Bronchial epithelial cell (primary cell): ENCODE measurements around the gene VDR. TPM values are rescaled to one million over a fixed set of nuclear protein-coding genes. Genes with fewer than 3 reads are reported as not detected.

Experiments
- DNase-seq: peaks from one replicate; pipeline ENCODE4 v3.0.0-alpha.2; 2010; ENCODE audit warnings: low read depth
- FAIRE-seq: peaks from 2 replicates; lab custom pipeline; 2011; peaks lifted over from hg19 to GRCh38; lab: Jason Lieb, UNC
- H3K27me3 ChIP-seq: 2 replicates; pipeline ENCODE4 v1.5.1; 2011; ENCODE audit warnings: low read length; ENCODE audit not compliant: control insufficient read depth, insufficient read depth
- H3K36me3 ChIP-seq: 2 replicates; pipeline ENCODE4 v1.5.1; 2011; ENCODE audit warnings: low read length; ENCODE audit not compliant: control insufficient read depth, insufficient read depth
- H3K4me3 ChIP-seq: 2 replicates; pipeline ENCODE4 v1.5.1; 2011; ENCODE audit warnings: mild to moderate bottlenecking, low read depth, low read length, control low read depth
- total RNA-seq: library from RNA; depleted of rRNA; stranded (reverse); fragments of >200 nt; gene quantifications from 2 replicates; pipeline ENCODE4 v1.2.1, GENCODE V29; 2014
- TF ChIP-seq, protein P1 (sequence below): IDR thresholded peaks from 2 replicates; pipeline ENCODE4 v1.5.1; 2011; ENCODE audit warnings: mild to moderate bottlenecking, moderate library complexity, low read length, control low read depth, inconsistent platforms; ENCODE audit not compliant: insufficient read depth, severe bottlenecking

VDR gene
- total RNA-seq, 1 donor from 2014 or later: 3.4 TPM

GRCh38 chr12:47855502-47855901 is 49.3 kb downstream of the VDR start:
- Histone ChIP-seq H3K36me3 (peaks cover 19% of the 10 kb centered on the region), H3K4me3 (no peak overlapping the region), H3K27me3 (no peaks in the 10 kb centered on the region)
- FAIRE-seq: no peak
- DNase-seq: no peak
- TF ChIP-seq, protein P1, sequence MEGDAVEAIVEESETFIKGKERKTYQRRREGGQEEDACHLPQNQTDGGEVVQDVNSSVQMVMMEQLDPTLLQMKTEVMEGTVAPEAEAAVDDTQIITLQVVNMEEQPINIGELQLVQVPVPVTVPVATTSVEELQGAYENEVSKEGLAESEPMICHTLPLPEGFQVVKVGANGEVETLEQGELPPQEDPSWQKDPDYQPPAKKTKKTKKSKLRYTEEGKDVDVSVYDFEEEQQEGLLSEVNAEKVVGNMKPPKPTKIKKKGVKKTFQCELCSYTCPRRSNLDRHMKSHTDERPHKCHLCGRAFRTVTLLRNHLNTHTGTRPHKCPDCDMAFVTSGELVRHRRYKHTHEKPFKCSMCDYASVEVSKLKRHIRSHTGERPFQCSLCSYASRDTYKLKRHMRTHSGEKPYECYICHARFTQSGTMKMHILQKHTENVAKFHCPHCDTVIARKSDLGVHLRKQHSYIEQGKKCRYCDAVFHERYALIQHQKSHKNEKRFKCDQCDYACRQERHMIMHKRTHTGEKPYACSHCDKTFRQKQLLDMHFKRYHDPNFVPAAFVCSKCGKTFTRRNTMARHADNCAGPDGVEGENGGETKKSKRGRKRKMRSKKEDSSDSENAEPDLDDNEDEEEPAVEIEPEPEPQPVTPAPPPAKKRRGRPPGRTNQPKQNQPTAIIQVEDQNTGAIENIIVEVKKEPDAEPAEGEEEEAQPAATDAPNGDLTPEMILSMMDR: no peak

GRCh38 chr12:47854531-47854930 is 50.3 kb downstream of the VDR start:
- no peaks in the 10 kb centered on the region for H3K27me3 ChIP-seq
- FAIRE-seq (no peak), DNase-seq (no peak)
- TF ChIP-seq, protein P1: no peak
- no peak overlapping the region for H3K4me3 ChIP-seq
- peaks cover 19% of the 10 kb centered on the region for H3K36me3 ChIP-seq

DNA sequence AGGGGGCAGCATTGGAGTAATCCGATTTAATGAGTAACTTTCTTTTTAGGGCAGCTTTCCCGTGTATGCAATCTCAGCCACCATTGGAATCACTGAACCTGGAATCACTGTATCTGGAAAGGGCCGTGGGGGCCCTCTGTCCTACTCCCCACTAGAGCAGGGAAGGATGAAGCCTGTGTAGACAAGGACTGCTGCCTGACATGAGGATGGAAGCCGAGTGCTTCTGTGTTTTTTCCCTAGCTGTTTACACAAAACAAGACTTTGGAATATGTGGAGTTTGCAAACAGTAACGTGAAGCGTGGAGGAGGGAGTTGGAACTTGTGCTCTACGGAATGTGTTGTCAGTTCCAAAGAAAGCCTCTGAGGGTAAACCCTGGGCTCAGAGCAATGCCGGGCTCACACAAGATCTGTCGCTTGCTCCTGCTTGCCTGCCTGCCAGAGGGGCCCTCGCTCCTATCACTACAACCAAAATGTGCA is 52.7 kb downstream of the VDR start:
- TF ChIP-seq, protein P1: no peak

DNA sequence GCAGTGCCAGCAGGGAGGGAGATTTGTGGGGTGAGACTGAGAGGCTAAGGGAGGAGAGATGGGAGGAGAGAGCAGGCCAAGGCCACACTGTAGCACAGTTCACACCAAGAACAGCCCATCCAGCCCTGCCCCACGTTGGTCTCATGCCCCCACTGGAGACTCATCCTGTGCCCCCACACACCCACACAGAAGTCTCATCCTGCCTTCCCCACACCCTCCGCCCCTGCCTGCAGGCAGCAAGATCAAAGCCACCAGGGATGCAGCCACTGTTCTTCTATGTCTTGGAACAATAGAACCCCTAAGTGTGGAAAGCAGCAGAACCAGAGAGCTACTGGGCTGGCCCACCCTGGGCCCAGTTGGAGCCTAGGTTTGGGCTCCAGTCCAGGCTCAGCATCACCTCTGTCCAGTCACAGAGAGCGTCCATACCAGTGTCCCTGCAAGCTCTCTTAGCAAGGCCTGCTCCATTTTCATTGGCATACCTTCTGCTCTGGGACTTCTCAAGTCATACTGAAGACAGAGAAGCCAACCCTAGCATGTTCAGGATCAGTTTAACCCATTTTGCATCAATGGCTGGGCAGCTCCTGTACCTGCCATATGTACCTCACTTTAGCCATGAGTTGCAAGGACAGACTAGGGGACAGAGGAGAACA is 53.4 kb downstream of the VDR start:
- FAIRE-seq (no peak), DNase-seq (no peak)
- H3K4me3 ChIP-seq: no peak overlapping the region
- TF ChIP-seq, protein P1: no peak
- H3K36me3 ChIP-seq: peaks cover 16% of the 10 kb centered on the region
- no peaks in the 10 kb centered on the region for H3K27me3 ChIP-seq

More for the DNA sequence above, 52.7 kb downstream of the VDR start:
- no peak overlapping the region for H3K4me3 ChIP-seq
- DNase-seq (no peak), FAIRE-seq (peak; percentile 89)
- no peaks in the 10 kb centered on the region for H3K27me3 ChIP-seq
- H3K36me3 ChIP-seq: peaks cover 16% of the 10 kb centered on the region

DNA sequence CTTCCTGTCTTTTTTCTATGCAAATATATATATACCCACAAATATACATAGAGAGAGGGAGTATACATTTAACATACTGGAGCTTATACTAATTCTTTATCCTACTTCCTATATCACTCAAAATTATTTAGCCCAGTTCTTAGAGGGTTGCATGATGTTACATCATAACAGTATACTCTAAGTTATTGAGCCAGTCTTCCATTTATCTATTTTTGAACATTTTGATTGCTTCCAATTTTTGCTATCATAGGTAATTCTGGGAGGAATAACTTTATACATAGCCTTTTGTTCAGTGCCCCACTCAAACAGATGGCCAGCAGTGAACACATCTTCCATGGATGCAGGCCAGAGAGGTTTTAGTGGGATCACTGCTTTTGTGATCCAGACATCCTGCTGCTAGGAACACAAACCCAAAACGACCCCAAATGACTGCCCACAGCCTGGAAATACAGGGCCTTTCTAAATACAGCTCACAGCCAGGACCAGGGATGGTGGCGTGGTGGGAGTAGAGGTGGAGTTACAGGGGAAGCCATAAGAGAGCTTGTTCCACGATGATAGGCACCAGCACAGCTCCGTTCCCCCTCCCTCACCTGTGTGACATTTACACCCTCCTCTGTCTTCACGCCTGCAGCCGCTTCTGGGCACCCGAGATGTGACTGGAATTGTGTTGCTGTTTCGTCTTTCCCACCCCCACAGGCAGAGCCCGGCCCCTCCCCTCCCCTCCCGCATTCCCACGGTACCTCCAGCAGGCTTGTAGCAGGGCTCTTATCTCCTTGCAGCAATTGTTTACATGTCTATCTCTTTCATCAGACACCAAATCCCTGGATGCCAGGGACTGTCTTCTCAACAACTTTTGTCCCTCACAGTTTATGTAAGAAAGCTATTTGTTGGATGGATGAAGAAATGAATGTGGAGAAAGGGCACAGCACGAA is 54.4 kb downstream of the VDR start:
- TF ChIP-seq, protein P1: no peak
- Histone ChIP-seq H3K36me3 (peaks cover 18% of the 10 kb centered on the region), H3K4me3 (no peak overlapping the region), H3K27me3 (no peaks in the 10 kb centered on the region)
- FAIRE-seq (no peak), DNase-seq (no peak)
